HL-60 (cell line): Measurements from ENCODE around the gene ZNF793.

Experiments used
- DNase-seq, 2 experiments: peaks; one replicate each; pipeline ENCODE4 v3.0.0-alpha.2; 2010 to 2020; ENCODE audit warnings: low read depth in 1 of 2, low spot score in 1 of 2
- H3K27ac ChIP-seq: fragments of 250-450 bp; sonication (Bioruptor Pico); replicated peaks from 2 replicates; pipeline ENCODE4 v1.5.1; 2020; ENCODE audit warnings: mild to moderate bottlenecking, moderate library complexity
- H3K27me3 ChIP-seq: fragments of 250-450 bp; sonication (Bioruptor Pico); 2 replicates; pipeline ENCODE4 v1.5.1; 2021; ENCODE audit warnings: mild to moderate bottlenecking, moderate library complexity; ENCODE audit not compliant: insufficient read depth, poor library complexity, severe bottlenecking
- H3K4me3 ChIP-seq: replicated peaks from 2 replicates; pipeline ENCODE4 v1.5.1; 2011; ENCODE audit warnings: mild to moderate bottlenecking, control low read depth, low read length; ENCODE audit not compliant: insufficient read depth
- CTCF ChIP-seq: IDR thresholded peaks from one replicate; pipeline ENCODE4 v1.5.1; 2011; ENCODE audit warnings: low read length, control low read depth, inconsistent platforms; ENCODE audit not compliant: insufficient read depth
- GABPA ChIP-seq: IDR thresholded peaks from 2 replicates; pipeline ENCODE4 v1.6.1; 2012; ENCODE audit warnings: low read depth
- POLR2AphosphoS5 ChIP-seq: IDR thresholded peaks from 2 replicates; pipeline ENCODE4 v1.6.1; 2012; ENCODE audit warnings: low read depth
- REST ChIP-seq: IDR thresholded peaks from 2 replicates; pipeline ENCODE4 v1.6.1; 2012; ENCODE audit warnings: low read depth; ENCODE audit not compliant: insufficient replicate concordance
- SPI1 ChIP-seq: IDR thresholded peaks from 2 replicates; pipeline ENCODE4 v1.6.1; 2012; ENCODE audit warnings: low read depth, mild to moderate bottlenecking, borderline replicate concordance

Gene ZNF793

GRCh38 chr19:37513397-37513796 lies 6.7 kb downstream of the ZNF793 start:
- Histone ChIP-seq H3K4me3 (no peak overlapping the region), H3K27me3 (no peaks in the 10 kb centered on the region), H3K27ac (no peak overlapping the region)
- DNase-seq = peak in 1 of 2 experiments; percentile 3
- TF ChIP-seq SPI1 (no peak), REST (no peak), CTCF (no peak), GABPA (no peak), POLR2AphosphoS5 (no peak)

GRCh38 chr19:37519890-37520289 lies 13.2 kb downstream of the ZNF793 start:
- DNase-seq = no peak
- TF ChIP-seq CTCF (no peak), POLR2AphosphoS5 (no peak), GABPA (no peak), REST (no peak), SPI1 (no peak)
- no peak overlapping the region for H3K27ac ChIP-seq
- H3K27me3 ChIP-seq = no peaks in the 10 kb centered on the region
- no peak overlapping the region for H3K4me3 ChIP-seq

GRCh38 chr19:37537391-37537947 lies 30.7 kb downstream of the ZNF793 start:
- Histone ChIP-seq H3K4me3 (no peak overlapping the region), H3K27me3 (no peaks in the 10 kb centered on the region), H3K27ac (no peak overlapping the region)
- no peak for TF ChIP-seq SPI1
- no peak for TF ChIP-seq CTCF
- no peak for TF ChIP-seq POLR2AphosphoS5
- no peak for TF ChIP-seq GABPA
- TF ChIP-seq REST = no peak
- DNase-seq = no peak
